Endothelial cell of umbilical vein (primary cell): Measurements from ENCODE around the gene CCHCR1.

Experiments used
- CTCF ChIP-seq, 2 donors: IDR thresholded peaks; 1 replicate in 1 of 2; 2 replicates in 1 of 2; pipeline ENCODE4 v1.5.1; 2011; ENCODE audit warnings: low read length in 2 of 2, mild to moderate bottlenecking in 2 of 2, moderate library complexity in 2 of 2, control low read depth in 1 of 2, inconsistent platforms in 1 of 2, low read depth in 1 of 2; ENCODE audit not compliant: insufficient read depth in 1 of 2; ENCODE audit errors: extremely low read depth in 1 of 2
- EZH2 ChIP-seq: IDR thresholded peaks from 2 replicates; pipeline ENCODE4 v1.6.1; 2012; ENCODE audit warnings: borderline replicate concordance, low read depth, mild to moderate bottlenecking, moderate library complexity, low read length, inconsistent platforms; ENCODE audit not compliant: severe bottlenecking
- FOS ChIP-seq: IDR thresholded peaks from 2 replicates; pipeline ENCODE4 v1.6.1; 2011; ENCODE audit warnings: mild to moderate bottlenecking, low read length, moderate library complexity, borderline replicate concordance; ENCODE audit not compliant: insufficient read depth
- GATA2 ChIP-seq: IDR thresholded peaks from 2 replicates; pipeline ENCODE4 v1.7.0; 2011; ENCODE audit warnings: low read depth, mild to moderate bottlenecking, moderate library complexity, mixed read lengths, low read length; ENCODE audit not compliant: insufficient read length, insufficient read depth
- JUN ChIP-seq: IDR thresholded peaks from 2 replicates; pipeline ENCODE4 v1.6.1; 2011; ENCODE audit warnings: borderline replicate concordance, low read depth; ENCODE audit not compliant: insufficient read length, insufficient read depth
- MAX ChIP-seq: IDR thresholded peaks from 2 replicates; pipeline ENCODE4 v1.6.1; 2011; ENCODE audit not compliant: insufficient read depth, insufficient read length
- MYC ChIP-seq: IDR thresholded peaks from one replicate; pipeline ENCODE4 v1.6.1; 2011; ENCODE audit warnings: mild to moderate bottlenecking, low read depth, low read length
- POLR2A ChIP-seq: IDR thresholded peaks from 2 replicates; pipeline ENCODE4 v1.6.1; 2012; ENCODE audit warnings: low read depth, mild to moderate bottlenecking, control low read depth, low read length
- POLR2AphosphoS5 ChIP-seq: IDR thresholded peaks from 2 replicates; pipeline ENCODE4 v1.6.1; 2012; ENCODE audit warnings: low read depth, mild to moderate bottlenecking, control low read depth, low read length, moderate library complexity; ENCODE audit not compliant: insufficient read depth

- TF ChIP-seq EZH2 (no peak), POLR2A (no peak), CTCF (IDR thresholded peaks at IDR 0.05; ENCODE audit: extremely low read depth in 1 of 2, insufficient read depth in 1 of 2, low read depth in 1 of 2, low read length in 2 of 2) (no peak), POLR2AphosphoS5 (no peak), MAX (no peak), FOS (no peak), MYC (no peak), GATA2 (no peak), JUN (no peak)
These were observed 6.3 kb upstream of the CCHCR1 start for GRCh38 chr6:31163922-31164321.
